Measurements from ENCODE around the gene GLDC.

Gene GLDC

GRCh38 chr9:6620796-6621195 lies 24.7 kb downstream of the GLDC start:
- no peak for DNase-seq (ENCODE audit: low read depth in 2 of 2)

DNA sequence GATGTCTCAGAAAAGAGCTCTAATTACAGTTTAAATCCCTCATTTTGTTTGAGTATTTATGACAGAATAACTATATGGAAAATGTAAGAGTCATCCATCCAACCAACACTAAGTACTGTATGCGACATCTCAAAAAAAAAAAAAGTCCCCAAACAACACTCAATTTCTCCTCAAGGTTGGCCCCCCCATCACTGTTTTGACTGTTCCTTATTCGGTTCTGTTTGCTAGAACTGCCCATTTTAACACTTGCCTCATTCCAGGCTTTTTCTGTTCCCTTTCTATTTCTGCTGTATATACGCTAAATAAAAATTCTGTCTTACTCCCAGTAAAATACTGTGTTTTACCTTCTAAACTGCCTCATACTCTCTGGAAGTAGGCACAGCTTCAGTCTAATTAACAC lies 25.2 kb downstream of the GLDC start:
- DNase-seq (ENCODE audit: low read depth in 2 of 2) = no peak

GRCh38 chr9:6619909-6620308 lies 25.6 kb downstream of the GLDC start:
- DNase-seq (ENCODE audit: low read depth in 2 of 2) = no peak

- no peak for DNase-seq (ENCODE audit: low read depth in 2 of 2)
Measured at GRCh38 chr9:6616951-6617602, 28.5 kb downstream of the GLDC start.

DNA sequence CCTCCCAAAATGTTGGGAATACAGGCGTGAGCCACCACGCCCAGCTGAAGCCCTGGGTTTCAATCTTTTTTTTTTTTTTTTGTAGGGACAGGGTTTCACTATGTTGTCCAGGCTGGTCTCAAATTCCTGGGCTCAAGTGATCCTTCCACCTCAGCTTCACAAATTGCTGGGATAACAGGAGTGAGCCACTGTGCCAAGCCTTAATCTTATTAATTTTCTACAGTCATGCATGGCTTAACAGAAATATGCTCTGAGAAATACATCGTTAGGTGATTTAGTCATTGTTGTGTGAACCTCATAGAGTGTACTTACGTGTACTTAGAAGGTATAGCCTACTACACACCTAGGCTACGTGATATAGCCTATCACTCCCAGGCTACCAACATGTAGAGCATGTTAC lies 31.0 kb downstream of the GLDC start:
- DNase-seq (ENCODE audit: low read depth in 2 of 2) = no peak

DNA sequence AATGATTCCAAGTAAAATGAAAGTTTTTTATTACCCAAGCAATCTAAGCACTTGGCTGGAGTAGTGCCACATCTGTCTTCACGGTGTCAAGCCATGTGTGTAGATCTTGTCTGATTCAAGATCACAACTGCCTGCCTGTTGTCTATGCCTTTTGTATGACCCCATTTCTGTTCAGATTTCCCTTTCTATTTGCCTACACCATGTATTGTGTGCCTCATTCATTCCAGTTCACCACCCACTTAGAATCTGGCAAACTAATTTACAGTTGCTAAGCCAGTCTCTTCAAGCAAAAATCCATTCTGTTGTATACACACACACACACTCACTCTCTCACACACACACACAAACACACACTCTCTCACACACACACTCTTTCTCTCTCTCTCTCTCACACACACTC lies 33.7 kb downstream of the GLDC start:
- no peak for DNase-seq (ENCODE audit: low read depth in 2 of 2)

DNA sequence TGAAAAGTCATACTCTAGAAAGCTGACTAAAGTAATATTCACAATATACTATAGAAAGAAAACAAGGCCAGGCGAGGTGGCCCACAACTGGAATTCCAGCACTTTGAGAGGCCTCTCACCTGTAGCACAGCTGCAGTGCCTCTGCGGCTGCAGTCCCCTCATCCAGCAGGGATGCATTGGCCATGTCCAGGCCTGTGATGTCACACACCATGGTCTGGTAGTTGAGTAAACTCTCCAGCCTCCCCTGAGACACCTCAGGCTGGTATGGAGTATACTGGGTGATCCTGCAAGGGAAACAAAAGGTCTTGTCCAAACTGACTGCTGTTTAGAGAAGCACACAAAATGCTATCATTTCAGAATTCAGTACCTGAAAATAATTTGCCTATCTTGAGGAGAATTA lies 35.5 kb downstream of the GLDC start:
- DNase-seq (ENCODE audit: low read depth in 2 of 2) = no peak

GRCh38 chr9:6609497-6610016 lies 36.0 kb downstream of the GLDC start:
- no peak for DNase-seq (ENCODE audit: low read depth in 2 of 2)

- DNase-seq (ENCODE audit: low read depth in 2 of 2) = no peak
Measured at GRCh38 chr9:6605202-6605601, 40.3 kb downstream of the GLDC start.

DNA sequence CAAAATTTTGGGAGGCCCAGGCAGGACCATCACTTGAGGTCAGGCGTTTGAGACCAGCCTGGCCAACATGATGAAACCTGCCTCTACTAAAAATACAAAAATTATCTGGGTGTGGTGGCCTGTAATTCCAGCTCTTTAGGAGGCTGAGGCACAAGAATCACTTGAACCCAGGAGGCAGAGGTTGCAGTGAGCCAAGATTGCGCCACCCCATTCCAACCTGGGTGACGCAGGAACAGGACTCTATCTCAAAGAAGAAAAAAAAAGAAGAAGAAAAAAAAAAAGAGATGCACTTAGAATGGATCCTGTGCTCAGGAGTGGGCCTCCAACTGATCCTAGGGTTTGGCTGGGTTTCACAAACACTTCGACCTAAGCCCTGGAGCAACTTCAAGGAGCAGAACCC lies 45.1 kb downstream of the GLDC start:
- no peak for DNase-seq (ENCODE audit: low read depth in 2 of 2)

GRCh38 chr9:6600006-6600405 lies 45.5 kb downstream of the GLDC start:
- DNase-seq (ENCODE audit: low read depth in 2 of 2) = no peak

DNA sequence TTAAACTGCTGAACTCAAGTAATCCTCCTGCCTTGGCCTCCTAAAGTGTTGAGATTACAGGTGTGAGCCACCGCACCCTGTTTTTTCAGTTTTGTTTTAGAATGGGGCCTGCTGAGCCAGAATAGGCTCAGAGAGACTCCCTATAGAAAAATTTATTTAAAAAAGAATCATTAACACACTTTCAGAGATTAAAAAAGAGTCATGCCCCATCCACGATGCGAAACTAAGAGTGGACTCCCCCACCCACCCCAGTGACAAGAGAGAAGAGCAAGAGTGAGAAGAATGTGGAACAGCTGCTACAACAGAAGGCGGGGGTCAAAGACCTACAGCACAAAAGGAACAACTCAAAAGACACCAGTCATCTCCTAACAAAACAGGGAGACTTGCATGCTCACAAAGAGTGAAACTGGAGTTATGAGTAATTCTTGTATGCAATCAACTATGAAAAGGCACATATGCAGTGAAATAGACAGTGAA lies 47.2 kb downstream of the GLDC start:
- DNase-seq (ENCODE audit: low read depth in 2 of 2) = no peak

- DNase-seq (ENCODE audit: low read depth in 2 of 2) = no peak
Measured at GRCh38 chr9:6592791-6593190, 52.7 kb downstream of the GLDC start.

DNA sequence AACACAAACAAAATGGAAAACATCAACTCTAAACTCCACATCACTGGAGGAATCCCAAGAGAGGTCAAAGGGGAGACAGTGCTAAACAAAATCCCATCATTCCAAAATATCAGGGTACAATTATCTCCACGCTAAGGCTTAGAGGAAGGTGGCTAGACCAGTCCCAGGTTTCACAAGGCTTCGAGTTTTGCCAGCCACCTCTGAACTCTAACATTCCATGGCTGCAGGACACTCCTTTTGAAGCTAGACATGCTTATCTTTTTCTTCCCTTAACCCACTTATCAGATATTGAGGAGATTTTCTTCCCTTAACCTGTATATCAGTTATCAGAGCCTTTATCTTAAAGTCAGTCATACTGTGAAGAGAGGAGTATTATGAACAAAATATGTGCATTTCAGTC lies 53.3 kb downstream of the GLDC start:
- no peak for DNase-seq (ENCODE audit: low read depth in 2 of 2)

- DNase-seq (ENCODE audit: low read depth in 2 of 2) = no peak
Measured at GRCh38 chr9:6590772-6591384, 54.7 kb downstream of the GLDC start.

GRCh38 chr9:6590334-6590733 lies 55.2 kb downstream of the GLDC start:
- DNase-seq (ENCODE audit: low read depth in 2 of 2) = no peak

DNA sequence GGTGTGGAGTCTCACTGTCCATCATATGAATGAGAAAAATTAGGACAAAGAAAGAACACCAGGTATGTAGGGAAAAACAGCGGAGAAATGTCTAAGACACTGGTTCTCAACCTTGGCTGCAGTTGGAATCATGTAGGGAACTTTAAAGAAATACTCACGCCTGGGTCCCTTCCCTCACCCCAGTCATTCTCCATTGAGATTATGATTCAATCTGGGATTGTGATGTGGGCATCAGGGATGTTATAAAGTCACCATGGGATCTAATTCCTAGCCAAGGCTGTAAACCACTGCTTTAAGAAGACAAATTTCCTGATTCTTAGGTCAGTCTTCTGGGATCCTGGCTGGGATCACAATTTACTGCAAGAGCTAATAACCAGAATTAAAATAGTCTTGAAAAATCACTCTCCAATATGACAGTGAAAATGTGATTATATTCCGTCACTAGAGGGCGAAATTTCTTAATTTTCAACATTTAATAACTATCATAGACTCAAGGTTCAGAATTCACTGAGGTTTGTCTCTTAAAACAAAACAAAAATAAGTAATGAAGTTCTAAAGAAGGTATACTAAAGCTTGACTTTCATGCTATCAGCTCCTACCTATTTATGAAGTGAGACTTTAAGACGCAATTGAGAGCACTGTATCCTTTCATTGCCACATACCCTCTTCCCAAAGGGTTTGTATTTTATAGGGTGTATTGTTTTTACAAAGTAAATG lies 60.5 kb downstream of the GLDC start:
- no peak for DNase-seq (ENCODE audit: low read depth in 2 of 2)

DNA sequence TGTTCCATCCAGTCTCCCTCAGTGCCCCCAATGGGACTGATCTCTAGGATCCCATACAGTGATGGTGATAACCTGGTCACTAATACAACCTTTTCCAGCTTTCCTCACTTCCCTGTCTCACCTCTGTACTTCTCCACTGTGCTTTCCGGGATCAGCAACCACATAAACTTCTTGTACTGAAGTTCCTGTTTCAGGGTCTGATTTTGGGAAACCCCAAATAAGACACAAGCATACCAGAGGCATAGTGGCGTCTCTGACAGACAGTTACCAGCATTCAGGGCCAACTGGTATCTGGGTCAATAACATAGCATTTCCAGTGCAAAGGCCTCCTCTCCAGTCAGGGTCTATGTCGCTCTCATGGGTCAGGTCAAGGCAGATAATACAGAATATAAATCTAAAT lies 64.3 kb downstream of the GLDC start:
- no peak for DNase-seq (ENCODE audit: low read depth in 2 of 2)

GRCh38 chr9:6579613-6580012 lies 65.9 kb downstream of the GLDC start:
- no peak for DNase-seq (ENCODE audit: low read depth in 2 of 2)

DNA sequence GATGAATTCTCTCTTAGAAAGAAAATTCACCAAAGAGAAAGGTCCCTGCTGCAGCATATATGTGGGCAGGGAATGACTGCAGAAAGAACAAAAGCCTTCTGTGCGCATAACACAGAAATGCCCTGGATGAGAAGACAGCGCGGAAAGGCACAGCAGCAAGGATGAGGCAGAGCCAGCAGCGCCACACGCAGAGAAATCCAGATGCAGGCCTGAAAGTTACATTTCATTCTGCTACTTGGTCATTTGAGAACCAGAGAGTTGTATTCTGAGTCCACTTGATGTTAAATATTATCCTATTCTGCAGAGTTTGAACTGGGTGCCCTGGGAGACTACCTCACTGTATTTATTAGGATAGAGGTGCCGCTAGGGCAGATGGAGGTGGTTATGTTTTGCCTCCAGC lies 68.5 kb downstream of the GLDC start:
- no peak for DNase-seq (ENCODE audit: low read depth in 2 of 2)

- no peak for DNase-seq (ENCODE audit: low read depth in 2 of 2)
Measured at GRCh38 chr9:6575324-6576034, 70.0 kb downstream of the GLDC start.

- DNase-seq (ENCODE audit: low read depth in 2 of 2) = no peak
Measured at GRCh38 chr9:6567140-6567591, 78.4 kb downstream of the GLDC start.

Measured in stimulated activated CD4-positive, alpha-beta T cell treated with anti-CD3 and anti-CD28 coated beads, Interleukin-1b, Interleukin-23, amount 100 ng/mL, for 1 hour (primary cell).